SK-N-SH (cell line): ENCODE data around the gene RNF44. TPM values are rescaled to one million over a fixed set of nuclear protein-coding genes. Genes with fewer than 3 reads are reported as not detected.

Experiments used
- CTCF ChIA-PET: fragments of 300-600, 350-600 bp; formaldehyde crosslinking; extraction: SDS; loops from one replicate; lab custom pipeline; 2021; lab: Yijun Ruan, JAX
- POLR2A ChIA-PET: fragments of 350-600 bp; sonication (Branson Sonifier 250); formaldehyde crosslinking; extraction: SDS; loops from one replicate; lab custom pipeline; 2020; ENCODE audit warnings: antibody characterized with exemption, inconsistent platforms; lab: Yijun Ruan, JAX
- DNase-seq: peaks from one replicate; pipeline ENCODE4 v3.0.0; 2012
- H2AFZ ChIP-seq: fragments of 200-600 bp; sonication (generic); 2 replicates; pipeline ENCODE4 v1.8.1; 2016; ENCODE audit warnings: antibody characterized with exemption, mild to moderate bottlenecking, low read depth
- H3F3A ChIP-seq: fragments of 200-600 bp; sonication (generic); replicated peaks from 2 replicates; pipeline ENCODE3; 2016; ENCODE audit warnings: antibody characterized with exemption, mild to moderate bottlenecking; ENCODE audit not compliant: insufficient read depth
- H3K27ac ChIP-seq, 2 experiments: fragments of 200-500 bp in 1 of 2; fragments of 200-600 bp in 1 of 2; sonication (Bioruptor generic) in 1 of 2; sonication (generic), shearing (Covaris generic) in 1 of 2; 2 replicates each; pipeline versions ENCODE4 v1.5.1 to v1.6.1; 2014 to 2016; ENCODE audit warnings: low read depth in 2 of 2, inconsistent platforms in 1 of 2, low read length in 1 of 2, mild to moderate bottlenecking in 1 of 2, mixed read lengths in 1 of 2
- H3K27me3 ChIP-seq: fragments of 200-600 bp; sonication (generic), shearing (Covaris generic); 2 replicates; pipeline ENCODE4 v1.6.1; 2016; ENCODE audit warnings: mixed run types; ENCODE audit not compliant: insufficient read depth
- H3K36me3 ChIP-seq, 2 experiments: fragments of 200-500 bp in 1 of 2; fragments of 200-600 bp in 1 of 2; sonication (Bioruptor generic) in 1 of 2; sonication (generic) in 1 of 2; replicated peaks in 1 of 2; 2 replicates each; pipeline versions ENCODE3 to v1.5.1; 2014 to 2016; ENCODE audit warnings: low read length in 1 of 2, mild to moderate bottlenecking in 1 of 2; ENCODE audit not compliant: insufficient read depth in 2 of 2, control insufficient read depth in 1 of 2
- H3K4me1 ChIP-seq, 2 experiments: fragments of 200-500 bp in 1 of 2; fragments of 200-600 bp in 1 of 2; sonication (Bioruptor generic) in 1 of 2; sonication (generic), shearing (Covaris generic) in 1 of 2; 2 replicates each; pipeline versions ENCODE4 v1.5.1 to v1.6.1; 2014 to 2016; ENCODE audit warnings: low read depth in 1 of 2, low read length in 1 of 2, mixed run types in 1 of 2; ENCODE audit not compliant: insufficient read depth in 2 of 2, control insufficient read depth in 1 of 2
- H3K4me2 ChIP-seq: fragments of 200-600 bp; sonication (generic), shearing (Covaris generic); 2 replicates; pipeline ENCODE4 v1.6.1; 2017; ENCODE audit warnings: mixed run types
- H3K4me3 ChIP-seq, 2 experiments: fragments of 200-500 bp in 1 of 2; fragments of 200-600 bp in 1 of 2; sonication (Bioruptor generic) in 1 of 2; sonication (generic), shearing (Covaris generic) in 1 of 2; 2 replicates each; pipeline versions ENCODE4 v1.5.1 to v1.8.1; 2014 to 2016; ENCODE audit warnings: low read depth in 2 of 2, inconsistent platforms in 1 of 2, low read length in 1 of 2, mild to moderate bottlenecking in 1 of 2, mixed read lengths in 1 of 2, moderate library complexity in 1 of 2
- H3K79me2 ChIP-seq: fragments of 200-600 bp; sonication (generic); 2 replicates; pipeline ENCODE4 v1.8.1; 2017; ENCODE audit warnings: mild to moderate bottlenecking; ENCODE audit not compliant: insufficient read depth
- H3K9ac ChIP-seq: fragments of 200-600 bp; sonication (generic); 2 replicates; pipeline ENCODE4 v1.6.1; 2017; ENCODE audit warnings: mixed run types
- H3K9me2 ChIP-seq: fragments of 200-600 bp; sonication (generic); 2 replicates; pipeline ENCODE4 v1.6.1; 2017; ENCODE audit warnings: mixed run types
- H3K9me3 ChIP-seq: fragments of 200-600 bp; sonication (generic); 2 replicates; pipeline ENCODE4 v1.6.1; 2017; ENCODE audit warnings: mixed run types, mild to moderate bottlenecking, moderate library complexity
- H4K20me1 ChIP-seq: fragments of 200-600 bp; sonication (generic); 2 replicates; pipeline ENCODE4 v1.6.1; 2017; ENCODE audit warnings: mild to moderate bottlenecking, mixed run types; ENCODE audit not compliant: insufficient read depth
- ELF1 ChIP-seq: IDR thresholded peaks from 2 replicates; pipeline ENCODE4 v1.4.0; 2012
- EP300 ChIP-seq, 2 experiments: IDR thresholded peaks; 2 replicates each; pipeline versions ENCODE4 v1.4.0 to v1.6.1; 2012; ENCODE audit warnings: borderline replicate concordance in 1 of 2, low read depth in 1 of 2, low read length in 1 of 2
- EZH2phosphoT487 ChIP-seq: fragments of 200-600 bp; sonication (generic); IDR thresholded peaks from 2 replicates; pipeline ENCODE4 v1.6.1; 2017; ENCODE audit warnings: low read depth, mixed run types, mild to moderate bottlenecking, antibody characterized with exemption, moderate library complexity, borderline replicate concordance
- FOSL2 ChIP-seq: IDR thresholded peaks from 2 replicates; pipeline ENCODE4 v1.4.0; 2012; ENCODE audit warnings: low read depth, mild to moderate bottlenecking, moderate library complexity, borderline replicate concordance
- GABPA ChIP-seq: IDR thresholded peaks from 2 replicates; pipeline ENCODE4 v1.4.0; 2012; ENCODE audit warnings: low read depth, mild to moderate bottlenecking
- GATA2 ChIP-seq: sonication (generic); formaldehyde crosslinking; IDR thresholded peaks from 2 replicates; pipeline ENCODE4 v1.5.0; 2020; ENCODE audit warnings: mild to moderate bottlenecking, missing genetic modification reagents
- MEF2A ChIP-seq: IDR thresholded peaks from 2 replicates; pipeline ENCODE4 v1.4.0; 2012; ENCODE audit warnings: low read depth, borderline replicate concordance
- MXI1 ChIP-seq: IDR thresholded peaks from 2 replicates; pipeline ENCODE4 v1.6.1; 2012; ENCODE audit warnings: mild to moderate bottlenecking, low read depth, low read length, improper control_type of control experiment
- NFIC ChIP-seq: IDR thresholded peaks from 2 replicates; pipeline ENCODE4 v1.4.0; 2012; ENCODE audit warnings: borderline replicate concordance
- PBX3 ChIP-seq: IDR thresholded peaks from 2 replicates; pipeline ENCODE4; 2012
- RAD21 ChIP-seq: IDR thresholded peaks from 2 replicates; pipeline ENCODE4 v1.6.1; 2012; ENCODE audit warnings: mild to moderate bottlenecking, low read length
- RCOR1 ChIP-seq: fragments of 150-350 bp; IDR thresholded peaks from 2 replicates; pipeline ENCODE4 v1.6.1; 2017; ENCODE audit warnings: antibody characterized with exemption, low read length
- RXRA ChIP-seq: IDR thresholded peaks from 2 replicates; pipeline ENCODE4 v1.4.0; 2012; ENCODE audit warnings: low read depth, mild to moderate bottlenecking, borderline replicate concordance
- TAF1 ChIP-seq: IDR thresholded peaks from 2 replicates; pipeline ENCODE4 v1.6.1; 2012; ENCODE audit warnings: low read depth, mild to moderate bottlenecking, low read length, moderate library complexity, borderline replicate concordance
- TCF12 ChIP-seq: IDR thresholded peaks from 2 replicates; pipeline ENCODE4 v1.4.0; 2012
- TEAD4 ChIP-seq: IDR thresholded peaks from 2 replicates; pipeline ENCODE4 v1.4.0; 2012; ENCODE audit warnings: mild to moderate bottlenecking, borderline replicate concordance; ENCODE audit not compliant: insufficient read depth
- USF2 ChIP-seq: fragments of 150-350 bp; IDR thresholded peaks from 2 replicates; pipeline ENCODE4 v1.6.1; 2017; ENCODE audit warnings: antibody characterized with exemption, low read length, low read depth, borderline replicate concordance
- WGBS: methylation state at CpG from one replicate; pipeline ENCODE4 v1.1.6; 2017; ENCODE audit warnings: low lambda C conversion rate; 5-methylcytosine and 5-hydroxymethylcytosine counted together
- polyA plus RNA-seq, 3 experiments: library from polyadenylated mRNA; depleted of rRNA; stranded (reverse); fragments of >200 nt; gene quantifications; 2 replicates each; pipeline ENCODE4 v1.2.3, GENCODE V29; 2012
- TF ChIP-seq, protein P1 (sequence below): IDR thresholded peaks from 2 replicates; pipeline ENCODE4 v1.6.1; 2012; ENCODE audit warnings: mild to moderate bottlenecking, low read depth, low read length, moderate library complexity
- TF ChIP-seq, protein P2 (sequence below): IDR thresholded peaks from 2 replicates; pipeline ENCODE4 v1.4.0; 2012; ENCODE audit warnings: low read depth, borderline replicate concordance

RNF44 gene
- polyA plus RNA-seq, 1 of the 3 experiments (the other 2 are of a cell fraction): 17.9 TPM

DNA sequence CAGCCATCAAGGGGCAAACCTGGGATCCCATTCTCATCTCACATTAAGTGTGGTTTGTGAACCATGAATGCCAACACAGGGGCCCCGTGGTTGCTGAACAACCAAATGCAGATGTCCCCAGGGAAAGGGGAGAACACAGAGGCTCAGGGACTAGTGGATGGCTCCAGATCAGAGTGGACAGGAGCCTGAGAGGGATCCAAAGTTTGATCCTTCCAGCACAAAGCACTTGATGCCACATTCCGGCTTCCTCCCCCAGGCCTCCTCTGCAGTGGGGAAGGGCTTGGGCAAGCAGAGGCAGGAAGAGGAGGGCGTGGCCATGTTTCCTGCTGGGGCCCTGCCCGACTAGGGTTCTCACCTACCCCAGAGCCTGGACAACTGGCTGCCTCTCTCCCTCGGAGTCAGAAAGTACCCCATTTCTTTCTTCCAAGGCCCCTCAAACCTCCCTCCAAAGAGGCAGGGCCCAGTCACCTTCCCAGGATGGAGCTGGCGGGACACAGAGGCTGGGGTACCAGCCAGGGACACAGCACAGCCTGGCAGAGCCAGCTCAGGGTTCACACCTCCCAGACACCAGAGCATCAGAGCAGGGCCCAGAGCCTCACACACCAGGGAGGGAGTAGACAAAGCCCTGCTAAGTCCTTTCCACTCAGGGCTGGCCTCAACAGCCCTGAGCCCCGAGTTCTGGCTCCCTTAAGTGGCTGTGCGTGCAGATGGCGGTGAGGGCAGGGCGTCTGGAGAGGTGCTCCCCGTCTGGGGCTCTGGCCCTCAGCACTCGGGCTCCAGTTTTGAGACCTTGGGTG is 4.3 kb upstream of the RNF44 start:
- H3K4me1 ChIP-seq: peaks cover 10 to 19% of the 10 kb centered on the region in 2 experiments; a peak in 3 of 4 replicates
- no peaks in the 10 kb centered on the region for H3K27me3 ChIP-seq
- H3K9ac ChIP-seq: no peak overlapping the region
- no peaks in the 10 kb centered on the region for H4K20me1 ChIP-seq
- TF ChIP-seq ELF1 (no peak), TEAD4 (no peak), USF2 (no peak), GATA2 (CRISPR knock-in tag) (no peak), MXI1 (no peak), MEF2A (no peak), RCOR1 (no peak), GABPA (no peak), NFIC (no peak), EZH2phosphoT487 (no peak)
- H3K27ac ChIP-seq: no peak overlapping the region
- no peaks in the 10 kb centered on the region for H3K36me3 ChIP-seq
- 72% methylated on average over 5 of the region's 12 CpGs for WGBS
- H2AFZ ChIP-seq: no peak overlapping the region
- ChIA-PET POLR2A (no interaction called here), CTCF (interaction anchor here (0.9 to 3.5 kb wide), 5 partner anchors 32 to 125 kb away, joined by 3 to 20 read pairs (median 4); partner anchors contain the start of gene CLTB)
- H3K9me2 ChIP-seq: no peaks in the 10 kb centered on the region
- H3K79me2 ChIP-seq: peaks cover 2% of the 10 kb centered on the region; the same call in 1 of the 2 replicates
- no peaks in the 10 kb centered on the region for H3K9me3 ChIP-seq
- H3F3A ChIP-seq: no peaks in the 10 kb centered on the region
- no peak overlapping the region for H3K4me3 ChIP-seq
- H3K4me2 ChIP-seq: peak overlapping the region; percentile 94; the same call in 1 of the 2 replicates
- no peak for DNase-seq

DNA sequence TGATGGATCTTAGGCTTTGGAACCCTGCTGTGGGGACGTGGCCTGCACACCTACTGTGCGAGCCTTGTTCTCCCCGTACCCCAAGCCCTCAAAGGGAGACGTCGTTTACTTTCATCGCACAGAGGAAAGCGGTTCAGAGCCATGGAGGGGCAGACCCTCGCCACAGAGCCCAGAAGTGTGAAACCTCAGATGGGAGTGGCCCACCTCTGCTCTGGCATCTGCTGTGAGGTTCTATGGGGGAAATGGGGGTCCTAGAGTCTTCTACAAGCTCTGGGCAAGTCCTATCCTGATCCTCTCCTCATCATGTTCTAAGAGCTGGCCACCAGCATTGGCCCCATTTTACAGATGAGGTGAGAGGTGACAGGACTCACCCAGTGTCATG is 3.7 kb upstream of the RNF44 start:
- no peak overlapping the region for H3K9ac ChIP-seq
- no peak for DNase-seq
- H2AFZ ChIP-seq: no peak overlapping the region
- no peaks in the 10 kb centered on the region for H3K36me3 ChIP-seq
- H3F3A ChIP-seq: no peaks in the 10 kb centered on the region
- H3K9me3 ChIP-seq: no peaks in the 10 kb centered on the region
- TF ChIP-seq TEAD4 (no peak), GABPA (no peak), TCF12 (no peak), RCOR1 (no peak), RXRA (no peak), PBX3 (no peak), EP300 (IDR thresholded peaks at IDR 0.05; ENCODE audit: borderline replicate concordance in 1 of 2, low read depth in 1 of 2, low read length in 1 of 2) (no peak), FOSL2 (no peak), RAD21 (no peak), EZH2phosphoT487 (no peak), TAF1 (no peak), GATA2 (CRISPR knock-in tag) (no peak)
- TF ChIP-seq, protein P1, sequence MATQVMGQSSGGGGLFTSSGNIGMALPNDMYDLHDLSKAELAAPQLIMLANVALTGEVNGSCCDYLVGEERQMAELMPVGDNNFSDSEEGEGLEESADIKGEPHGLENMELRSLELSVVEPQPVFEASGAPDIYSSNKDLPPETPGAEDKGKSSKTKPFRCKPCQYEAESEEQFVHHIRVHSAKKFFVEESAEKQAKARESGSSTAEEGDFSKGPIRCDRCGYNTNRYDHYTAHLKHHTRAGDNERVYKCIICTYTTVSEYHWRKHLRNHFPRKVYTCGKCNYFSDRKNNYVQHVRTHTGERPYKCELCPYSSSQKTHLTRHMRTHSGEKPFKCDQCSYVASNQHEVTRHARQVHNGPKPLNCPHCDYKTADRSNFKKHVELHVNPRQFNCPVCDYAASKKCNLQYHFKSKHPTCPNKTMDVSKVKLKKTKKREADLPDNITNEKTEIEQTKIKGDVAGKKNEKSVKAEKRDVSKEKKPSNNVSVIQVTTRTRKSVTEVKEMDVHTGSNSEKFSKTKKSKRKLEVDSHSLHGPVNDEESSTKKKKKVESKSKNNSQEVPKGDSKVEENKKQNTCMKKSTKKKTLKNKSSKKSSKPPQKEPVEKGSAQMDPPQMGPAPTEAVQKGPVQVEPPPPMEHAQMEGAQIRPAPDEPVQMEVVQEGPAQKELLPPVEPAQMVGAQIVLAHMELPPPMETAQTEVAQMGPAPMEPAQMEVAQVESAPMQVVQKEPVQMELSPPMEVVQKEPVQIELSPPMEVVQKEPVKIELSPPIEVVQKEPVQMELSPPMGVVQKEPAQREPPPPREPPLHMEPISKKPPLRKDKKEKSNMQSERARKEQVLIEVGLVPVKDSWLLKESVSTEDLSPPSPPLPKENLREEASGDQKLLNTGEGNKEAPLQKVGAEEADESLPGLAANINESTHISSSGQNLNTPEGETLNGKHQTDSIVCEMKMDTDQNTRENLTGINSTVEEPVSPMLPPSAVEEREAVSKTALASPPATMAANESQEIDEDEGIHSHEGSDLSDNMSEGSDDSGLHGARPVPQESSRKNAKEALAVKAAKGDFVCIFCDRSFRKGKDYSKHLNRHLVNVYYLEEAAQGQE: no peak
- TF ChIP-seq, protein P2, sequence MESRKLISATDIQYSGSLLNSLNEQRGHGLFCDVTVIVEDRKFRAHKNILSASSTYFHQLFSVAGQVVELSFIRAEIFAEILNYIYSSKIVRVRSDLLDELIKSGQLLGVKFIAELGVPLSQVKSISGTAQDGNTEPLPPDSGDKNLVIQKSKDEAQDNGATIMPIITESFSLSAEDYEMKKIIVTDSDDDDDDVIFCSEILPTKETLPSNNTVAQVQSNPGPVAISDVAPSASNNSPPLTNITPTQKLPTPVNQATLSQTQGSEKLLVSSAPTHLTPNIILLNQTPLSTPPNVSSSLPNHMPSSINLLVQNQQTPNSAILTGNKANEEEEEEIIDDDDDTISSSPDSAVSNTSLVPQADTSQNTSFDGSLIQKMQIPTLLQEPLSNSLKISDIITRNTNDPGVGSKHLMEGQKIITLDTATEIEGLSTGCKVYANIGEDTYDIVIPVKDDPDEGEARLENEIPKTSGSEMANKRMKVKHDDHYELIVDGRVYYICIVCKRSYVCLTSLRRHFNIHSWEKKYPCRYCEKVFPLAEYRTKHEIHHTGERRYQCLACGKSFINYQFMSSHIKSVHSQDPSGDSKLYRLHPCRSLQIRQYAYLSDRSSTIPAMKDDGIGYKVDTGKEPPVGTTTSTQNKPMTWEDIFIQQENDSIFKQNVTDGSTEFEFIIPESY: no peak
- TF ChIP-seq, all 33 proteins: peak for 0
- Histone ChIP-seq H3K4me3 (no peak overlapping the region), H3K27me3 (no peaks in the 10 kb centered on the region), H3K4me1 (peaks cover 10 to 19% of the 10 kb centered on the region in 2 experiments; a peak in 3 of 4 replicates), H3K79me2 (peaks cover 8% of the 10 kb centered on the region), H3K9me2 (no peaks in the 10 kb centered on the region), H4K20me1 (no peaks in the 10 kb centered on the region), H3K27ac (no peak overlapping the region), H3K4me2 (no peak overlapping the region)
- POLR2A ChIA-PET: no interaction called here
- CTCF ChIA-PET: interaction anchor here (3.5 kb wide), 1 partner anchor 125 kb away, joined by 20 read pairs; the partner anchor contains the start of gene CLTB
- WGBS: 94% methylated on average over 8 of the region's 8 CpGs
